ENCODE data around the gene SPRED1. TPM values are rescaled to one million over a fixed set of nuclear protein-coding genes. Genes with fewer than 3 reads are reported as not detected.

Gene SPRED1
- 49.6 and 50.5 TPM in 2 replicates for total RNA-seq

GRCh38 chr15:38252481-38253350 lies at the start of gene SPRED1:
Gene SPRED1 (plus strand): TSS chr15:38252836. CDS start chr15:38253186, 350 bp downstream.

Other genes with a start within 250 kb of the SPRED1 start
- gene FAM98B, start 201.3 kb downstream of the SPRED1 start, total RNA-seq = 4.5 and 12.9 TPM in 2 replicates

Measured in smooth muscle cell of trachea (primary cell).